ENCODE data around the gene RPL6. TPM values are rescaled to one million over a fixed set of nuclear protein-coding genes. Genes with fewer than 3 reads are reported as not detected.
"Not testable (repeated sequence)": the region's sequence is repeated elsewhere in the genome, so short reads cannot be mapped to it uniquely, and the experiment has no call there.

Gene RPL6
- total RNA-seq, 4 donors from 2014 or later, result 1,278 to 1,553 (median 1,492) TPM

- no peak for TF ChIP-seq POLR2A (IDR thresholded peaks at IDR 0.05)
- TF ChIP-seq CTCF (IDR thresholded peaks at IDR 0.05), result no peak
- intact Hi-C loops (cut with DNase I; ENCODE audit: low total_unique reads), result no loop called here
- H3K9me3 ChIP-seq, result no peaks in the 10 kb centered on the region
- H3K27ac ChIP-seq, result no peak overlapping the region
- no peak overlapping the region for H3K4me3 ChIP-seq
- H3K36me3 ChIP-seq, result no peaks in the 10 kb centered on the region
- H3K27me3 ChIP-seq, result no peaks in the 10 kb centered on the region
- DNase-seq, result no peak
- no peaks in the 10 kb centered on the region for H3K4me1 ChIP-seq
These were observed 30.4 kb upstream of the RPL6 start for GRCh38 chr12:112439769-112440168.

- H3K27ac ChIP-seq; H3K4me3 ChIP-seq; H3K9me3 ChIP-seq; intact Hi-C loops (cut with DNase I; ENCODE audit: low total_unique reads); H3K4me1 ChIP-seq; H3K27me3 ChIP-seq; H3K36me3 ChIP-seq; DNase-seq: not testable (repeated sequence)
These were observed 29.2 kb upstream of the RPL6 start for GRCh38 chr12:112438645-112439044.

GRCh38 chr12:112433551-112433950 lies 24.1 kb upstream of the RPL6 start:
- H3K4me3 ChIP-seq, result no peak overlapping the region
- intact Hi-C loops (cut with DNase I; ENCODE audit: low total_unique reads), result no loop called here
- no peaks in the 10 kb centered on the region for H3K27me3 ChIP-seq
- DNase-seq, result no peak
- H3K4me1 ChIP-seq, result no peaks in the 10 kb centered on the region
- H3K27ac ChIP-seq, result no peak overlapping the region
- H3K9me3 ChIP-seq, result no peaks in the 10 kb centered on the region
- no peaks in the 10 kb centered on the region for H3K36me3 ChIP-seq
- TF ChIP-seq CTCF (IDR thresholded peaks at IDR 0.05) (no peak), POLR2A (IDR thresholded peaks at IDR 0.05) (no peak)

GRCh38 chr12:112431965-112432364 lies 22.6 kb upstream of the RPL6 start:
- intact Hi-C loops (cut with DNase I; ENCODE audit: low total_unique reads), result no loop called here

GRCh38 chr12:112430929-112431328 lies 21.5 kb upstream of the RPL6 start:
- no peak for DNase-seq
- Histone ChIP-seq H3K4me1 (no peaks in the 10 kb centered on the region), H3K36me3 (no peaks in the 10 kb centered on the region), H3K9me3 (no peaks in the 10 kb centered on the region), H3K27ac (no peak overlapping the region), H3K4me3 (no peak overlapping the region), H3K27me3 (no peaks in the 10 kb centered on the region)
- TF ChIP-seq CTCF (IDR thresholded peaks at IDR 0.05) (no peak), POLR2A (IDR thresholded peaks at IDR 0.05) (no peak)
- intact Hi-C loops (cut with DNase I; ENCODE audit: low total_unique reads), result no loop called here

More at GRCh38 chr12:112431965-112432364, 22.6 kb upstream of the RPL6 start:
- DNase-seq, result no peak
- Histone ChIP-seq H3K27ac (no peak overlapping the region), H3K4me3 (no peak overlapping the region), H3K27me3 (no peaks in the 10 kb centered on the region), H3K9me3 (no peaks in the 10 kb centered on the region), H3K4me1 (no peaks in the 10 kb centered on the region), H3K36me3 (no peaks in the 10 kb centered on the region)
- no peak for TF ChIP-seq POLR2A (IDR thresholded peaks at IDR 0.05)
- TF ChIP-seq CTCF (IDR thresholded peaks at IDR 0.05), result no peak

- Histone ChIP-seq H3K27me3 (no peaks in the 10 kb centered on the region), H3K4me1 (no peaks in the 10 kb centered on the region), H3K36me3 (no peaks in the 10 kb centered on the region), H3K9me3 (no peaks in the 10 kb centered on the region), H3K4me3 (no peak overlapping the region), H3K27ac (no peak overlapping the region)
- intact Hi-C loops (cut with DNase I; ENCODE audit: low total_unique reads), result no loop called here
- DNase-seq, result no peak
- no peak for TF ChIP-seq CTCF (IDR thresholded peaks at IDR 0.05)
- TF ChIP-seq POLR2A (IDR thresholded peaks at IDR 0.05), result no peak
These were observed 18.4 kb upstream of the RPL6 start for GRCh38 chr12:112427760-112428159.

Data from uterus (tissue), 4 donors.